ENCODE results near the gene SLC12A7.

DNA sequence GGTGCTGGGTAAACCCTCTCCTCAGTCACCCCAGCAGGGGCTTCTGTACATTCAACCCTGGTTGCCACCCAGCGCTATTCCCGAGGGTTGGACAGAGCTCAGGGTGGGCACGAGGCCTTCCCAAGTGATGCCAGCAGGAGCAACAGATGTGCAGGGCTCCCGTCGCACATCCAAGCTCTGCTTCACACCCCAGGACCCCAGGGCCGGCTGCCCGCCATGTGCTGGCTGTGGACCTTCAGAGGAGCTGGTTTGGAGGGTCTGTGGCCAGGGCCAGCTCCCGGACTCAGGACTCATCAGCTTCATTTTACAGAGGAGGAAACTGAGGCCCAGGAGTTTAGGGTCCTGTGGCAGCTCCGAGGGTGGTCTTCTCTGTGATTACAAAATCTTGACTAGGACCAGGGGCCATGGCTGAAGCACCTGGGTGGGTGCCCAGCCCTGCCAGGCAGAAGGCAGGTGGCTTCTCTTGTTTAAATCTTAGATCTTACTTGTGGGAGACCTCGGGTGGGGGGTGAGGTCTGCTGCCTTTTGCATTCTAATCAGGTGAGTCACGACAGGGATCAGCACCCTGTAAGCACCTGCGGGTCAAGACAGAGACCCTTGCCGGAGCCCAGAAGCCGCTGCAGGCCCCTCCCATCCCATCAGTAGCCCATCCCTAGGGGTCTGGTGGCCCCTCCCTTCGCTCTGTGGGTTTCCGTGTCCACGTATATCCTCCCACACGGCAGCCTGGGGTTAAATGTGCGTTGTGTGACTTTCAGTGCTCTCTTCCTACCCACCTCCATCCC, 2.1 kb upstream of the SLC12A7 start:
- TF ChIP-seq, protein P1, sequence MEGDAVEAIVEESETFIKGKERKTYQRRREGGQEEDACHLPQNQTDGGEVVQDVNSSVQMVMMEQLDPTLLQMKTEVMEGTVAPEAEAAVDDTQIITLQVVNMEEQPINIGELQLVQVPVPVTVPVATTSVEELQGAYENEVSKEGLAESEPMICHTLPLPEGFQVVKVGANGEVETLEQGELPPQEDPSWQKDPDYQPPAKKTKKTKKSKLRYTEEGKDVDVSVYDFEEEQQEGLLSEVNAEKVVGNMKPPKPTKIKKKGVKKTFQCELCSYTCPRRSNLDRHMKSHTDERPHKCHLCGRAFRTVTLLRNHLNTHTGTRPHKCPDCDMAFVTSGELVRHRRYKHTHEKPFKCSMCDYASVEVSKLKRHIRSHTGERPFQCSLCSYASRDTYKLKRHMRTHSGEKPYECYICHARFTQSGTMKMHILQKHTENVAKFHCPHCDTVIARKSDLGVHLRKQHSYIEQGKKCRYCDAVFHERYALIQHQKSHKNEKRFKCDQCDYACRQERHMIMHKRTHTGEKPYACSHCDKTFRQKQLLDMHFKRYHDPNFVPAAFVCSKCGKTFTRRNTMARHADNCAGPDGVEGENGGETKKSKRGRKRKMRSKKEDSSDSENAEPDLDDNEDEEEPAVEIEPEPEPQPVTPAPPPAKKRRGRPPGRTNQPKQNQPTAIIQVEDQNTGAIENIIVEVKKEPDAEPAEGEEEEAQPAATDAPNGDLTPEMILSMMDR (IDR thresholded peaks at IDR 0.05 in 8 of 11, conservative IDR thresholded peaks at IDR 0.05 in 3 of 11) = no peak
- no peak for TF ChIP-seq POLR2A (IDR thresholded peaks at IDR 0.05)
- no peak for TF ChIP-seq POLR2AphosphoS5 (IDR thresholded peaks at IDR 0.05)

Data from spleen (tissue), 7 donors.